A673 (cell line): ENCODE data around the gene HIKESHI. TPM values are rescaled to one million over a fixed set of nuclear protein-coding genes. Genes with fewer than 3 reads are reported as not detected.

Experiments
- BruUV-seq: library from RNA; stranded (reverse); fragments of 400-500 nt; replicated peaks from 2 replicates; lab custom pipeline; 2021; lab: Mats Ljungman, UMichigan
- CTCF ChIA-PET: fragments of 300-600 bp; sonication (Branson Sonifier 250); formaldehyde crosslinking; loops from one replicate; lab custom pipeline; 2022; ENCODE audit warnings: antibody characterized with exemption; lab: Charles Lee
- POLR2A ChIA-PET: fragments of 300-600 bp; sonication (Branson Sonifier 250); formaldehyde crosslinking; loops from one replicate; lab custom pipeline; 2022; ENCODE audit warnings: antibody characterized with exemption; ENCODE audit not compliant: low non-redundant PET; lab: Charles Lee
- DNase-seq: peaks from one replicate; pipeline ENCODE4 v3.0.0-alpha.2; 2015; ENCODE audit warnings: low spot score
- H3K27ac ChIP-seq: fragments of 200-600 bp; sonication (generic); 2 replicates; pipeline ENCODE4 v1.5.1; 2016; ENCODE audit warnings: mixed run types, low read depth, mild to moderate bottlenecking, mixed read lengths, antibody characterized with exemption, low read length; ENCODE audit not compliant: poor library complexity, severe bottlenecking
- H3K27me3 ChIP-seq: fragments of 200-600 bp; sonication (generic); replicated peaks from 2 replicates; pipeline ENCODE4 v1.6.1; 2017; ENCODE audit warnings: mixed run types, low read depth, mild to moderate bottlenecking, mixed read lengths, antibody characterized with exemption, low read length; ENCODE audit not compliant: insufficient read depth, poor library complexity
- H3K36me3 ChIP-seq: fragments of 200-600 bp; sonication (generic); 2 replicates; pipeline ENCODE4 v1.6.1; 2016; ENCODE audit warnings: mixed run types, mild to moderate bottlenecking, mixed read lengths, antibody characterized with exemption, low read length; ENCODE audit not compliant: insufficient read depth, poor library complexity, severe bottlenecking
- H3K4me1 ChIP-seq: fragments of 200-600 bp; sonication (generic); 2 replicates; pipeline ENCODE4 v1.6.1; 2017; ENCODE audit warnings: mixed run types, mild to moderate bottlenecking, mixed read lengths, antibody characterized with exemption, low read length; ENCODE audit not compliant: insufficient read depth, poor library complexity, severe bottlenecking
- H3K4me3 ChIP-seq: fragments of 200-600 bp; sonication (generic); 2 replicates; pipeline ENCODE4 v1.5.1; 2016; ENCODE audit warnings: low read depth, mixed run types, mild to moderate bottlenecking, mixed read lengths, low read length; ENCODE audit not compliant: poor library complexity, severe bottlenecking
- H3K9me3 ChIP-seq: fragments of 200-600 bp; sonication (generic); 2 replicates; pipeline ENCODE4 v1.6.1; 2016; ENCODE audit warnings: mixed run types, low read depth, mild to moderate bottlenecking, mixed read lengths, antibody characterized with exemption, low read length; ENCODE audit not compliant: poor library complexity, severe bottlenecking
- CTCF ChIP-seq: fragments of 300-800, 200-600 bp; sonication (generic); conservative IDR thresholded peaks from 2 replicates; pipeline ENCODE4 v1.5.1; 2017; ENCODE audit warnings: low read depth, mild to moderate bottlenecking, antibody characterized with exemption, low read length, moderate library complexity, mixed read lengths
- EZH2 ChIP-seq: fragments of 200-600 bp; sonication (generic); IDR thresholded peaks from 2 replicates; pipeline ENCODE4 v1.6.1; 2017; ENCODE audit warnings: borderline replicate concordance, low read depth, mild to moderate bottlenecking, mixed read lengths, antibody characterized with exemption, low read length; ENCODE audit not compliant: poor library complexity, severe bottlenecking
- intact Hi-C: fragments of 100-400 bp; cut with micrococcal nuclease; formaldehyde crosslinking; loops from one replicate; pipeline ENCODE4 v1.10.0; 2022; ENCODE audit not compliant: unreplicated experiment
- total RNA-seq: library from RNA; stranded (reverse); gene quantifications from 2 replicates; pipeline ENCODE4 v1.2.3, GENCODE V29; 2021

HIKESHI gene
- total RNA-seq, 1 experiment from 2014 or later: 55.1 TPM

GRCh38 chr11:86386746-86387145, 84.7 kb downstream of the HIKESHI start:
- TF ChIP-seq EZH2 (no peak), CTCF (no peak)
- ChIA-PET CTCF (no interaction called here), POLR2A (interaction anchor here (0.5 kb wide), 1 partner anchor 117 kb away, joined by 3 read pairs; no protein-coding TSS in a partner anchor)
- no peak for DNase-seq
- intact Hi-C loops: no loop called here
- Histone ChIP-seq H3K27me3 (no peaks in the 10 kb centered on the region), H3K27ac (no peak overlapping the region), H3K4me3 (no peak overlapping the region), H3K36me3 (no peaks in the 10 kb centered on the region), H3K4me1 (no peaks in the 10 kb centered on the region), H3K9me3 (no peaks in the 10 kb centered on the region)
- BruUV-seq: no TSS peak

GRCh38 chr11:86388198-86388597, 86.2 kb downstream of the HIKESHI start:
- TF ChIP-seq EZH2: no peak
- TF ChIP-seq CTCF: no peak
- Histone ChIP-seq H3K9me3 (no peaks in the 10 kb centered on the region), H3K27ac (no peak overlapping the region), H3K27me3 (no peaks in the 10 kb centered on the region), H3K4me3 (no peak overlapping the region), H3K36me3 (no peaks in the 10 kb centered on the region), H3K4me1 (no peaks in the 10 kb centered on the region)
- intact Hi-C loops: no loop called here
- ChIA-PET POLR2A (no interaction called here), CTCF (no interaction called here)
- no peak for DNase-seq
- no TSS peak for BruUV-seq

GRCh38 chr11:86390487-86390886, 88.4 kb downstream of the HIKESHI start:
- BruUV-seq: no TSS peak
- no peaks in the 10 kb centered on the region for H3K27me3 ChIP-seq
- no peaks in the 10 kb centered on the region for H3K9me3 ChIP-seq
- no peak overlapping the region for H3K4me3 ChIP-seq
- no peaks in the 10 kb centered on the region for H3K36me3 ChIP-seq
- H3K27ac ChIP-seq: no peak overlapping the region
- TF ChIP-seq EZH2 (no peak), CTCF (no peak)
- no peaks in the 10 kb centered on the region for H3K4me1 ChIP-seq
- ChIA-PET CTCF (no interaction called here), POLR2A (no interaction called here)
- intact Hi-C loops: no loop called here
- no peak for DNase-seq
